ENCODE results near the gene KLHDC4. TPM values are rescaled to one million over a fixed set of nuclear protein-coding genes. Genes with fewer than 3 reads are reported as not detected.
"Not testable (repeated sequence)": the region's sequence is repeated elsewhere in the genome, so short reads cannot be mapped to it uniquely, and the experiment has no call there.

The KLHDC4 gene
- polyA plus RNA-seq, 3 donors = 11.2 to 26.4 (median 12.6) TPM

GRCh38 chr16:87681981-87682570 lies 83.7 kb downstream of the KLHDC4 start:
- Mint-ChIP-seq H3K27me3 (ENCODE audit: low read depth in 3 of 3) (peaks cover 0 to 8% (median 3%) of the 10 kb centered on the region in 3 donors), H3K4me3 (no peak overlapping the region), H3K36me3 (no peaks in the 10 kb centered on the region), H3K4me1 (peaks cover 9% of the 10 kb centered on the region), H3K9me3 (no peaks in the 10 kb centered on the region), H3K27ac (peak overlapping the region in 1 of 7 donors; percentile 26)
- H2AFZ ChIP-seq (ENCODE audit: insufficient read depth, low read depth, low read length, poor library complexity, severe bottlenecking) = no peak overlapping the region
- H3K9me3 ChIP-seq (replicated peaks in 1 of 2; ENCODE audit: control insufficient read depth in 1 of 2, insufficient read depth in 1 of 2, low read length in 2 of 2) = no peaks in the 10 kb centered on the region
- H3K4me3 ChIP-seq (replicated peaks in 1 of 3; ENCODE audit: low read depth in 2 of 3, low read length in 3 of 3) = no peak overlapping the region
- no peak for TF ChIP-seq CTCF (IDR thresholded peaks at IDR 0.05)
- H3K4me1 ChIP-seq (ENCODE audit: control insufficient read depth in 1 of 2, insufficient read depth in 2 of 2, low read length in 2 of 2) = peaks cover 7 to 9% of the 10 kb centered on the region in 2 donors
- H3K9ac ChIP-seq (ENCODE audit: insufficient read depth, low read length, poor library complexity, severe bottlenecking) = no peak overlapping the region
- DNase-seq = peak in 1 of 3 donors; percentile 43
- H4K20me1 ChIP-seq (ENCODE audit: insufficient read depth, low read length) = no peaks in the 10 kb centered on the region
- H3K4me2 ChIP-seq (replicated peaks; ENCODE audit: extremely low read depth, low read length, poor library complexity, severe bottlenecking) = no peak overlapping the region
- no peaks in the 10 kb centered on the region for H3K79me2 ChIP-seq (ENCODE audit: insufficient read depth, low read length)
- H3K36me3 ChIP-seq (replicated peaks in 1 of 2; ENCODE audit: control insufficient read depth in 1 of 2, insufficient read depth in 2 of 2, low read length in 2 of 2) = no peaks in the 10 kb centered on the region
- no peak overlapping the region for H3K27ac ChIP-seq (ENCODE audit: low read depth in 1 of 2, low read length in 2 of 2)
- intact Hi-C loops (cut with micrococcal nuclease) = no loop called here
- H3K27me3 ChIP-seq (ENCODE audit: control insufficient read depth in 2 of 2, insufficient read depth in 2 of 2, low read length in 2 of 2) = no peaks in the 10 kb centered on the region
- WGBS (ENCODE audit: insufficient coverage) = 36% methylated on average over 7 of the region's 9 CpGs

- H3K9ac ChIP-seq (ENCODE audit: insufficient read depth, low read length, poor library complexity, severe bottlenecking); H3K9me3 ChIP-seq (replicated peaks in 1 of 2; ENCODE audit: control insufficient read depth in 1 of 2, insufficient read depth in 1 of 2, low read length in 2 of 2); H3K4me2 ChIP-seq (replicated peaks; ENCODE audit: extremely low read depth, low read length, poor library complexity, severe bottlenecking); H3K4me1 ChIP-seq (ENCODE audit: control insufficient read depth in 1 of 2, insufficient read depth in 2 of 2, low read length in 2 of 2); H3K79me2 ChIP-seq (ENCODE audit: insufficient read depth, low read length); H4K20me1 ChIP-seq (ENCODE audit: insufficient read depth, low read length); H3K4me1 Mint-ChIP-seq; H3K9me3 Mint-ChIP-seq; H3K36me3 Mint-ChIP-seq; H3K27ac ChIP-seq (ENCODE audit: low read depth in 1 of 2, low read length in 2 of 2); H3K27me3 ChIP-seq (ENCODE audit: control insufficient read depth in 2 of 2, insufficient read depth in 2 of 2, low read length in 2 of 2); intact Hi-C loops (cut with micrococcal nuclease); H3K27me3 Mint-ChIP-seq (ENCODE audit: low read depth in 3 of 3); DNase-seq; H3K4me3 Mint-ChIP-seq; H2AFZ ChIP-seq (ENCODE audit: insufficient read depth, low read depth, low read length, poor library complexity, severe bottlenecking); H3K4me3 ChIP-seq (replicated peaks in 1 of 3; ENCODE audit: low read depth in 2 of 3, low read length in 3 of 3); H3K36me3 ChIP-seq (replicated peaks in 1 of 2; ENCODE audit: control insufficient read depth in 1 of 2, insufficient read depth in 2 of 2, low read length in 2 of 2): not testable (repeated sequence)
- H3K27ac Mint-ChIP-seq = peak overlapping the region in 1 of 7 donors; percentile 6
- WGBS (ENCODE audit: insufficient coverage) = 93% methylated on average over 57 of the region's 60 CpGs
These were observed 84.7 kb downstream of the KLHDC4 start for GRCh38 chr16:87681051-87681602.

Measured in CD14-positive monocyte (primary cell).